ENCODE results near the gene PLEKHA7. TPM values are rescaled to one million over a fixed set of nuclear protein-coding genes. Genes with fewer than 3 reads are reported as not detected.

PLEKHA7 gene
- polyA plus RNA-seq, 1 experiment = 0.05 TPM

GRCh38 chr11:16800382-16800781 is 213.8 kb downstream of the PLEKHA7 start:
- Histone ChIP-seq H3K27me3 (ENCODE audit: control insufficient read depth, insufficient read depth, low read length) (peaks cover 9% of the 10 kb centered on the region), H3K4me3 (ENCODE audit: low read depth, low read length) (no peak overlapping the region), H3K9me3 (ENCODE audit: control insufficient read depth, insufficient read depth, low read length) (no peaks in the 10 kb centered on the region), H3K27ac (ENCODE audit: low read depth, low read length) (no peak overlapping the region)
- ChIA-PET POLR2A (no interaction called here), CTCF (interaction anchor here (2.3 to 3.1 kb wide), 3 partner anchors 12 to 20 kb away, joined by 11 to 20 read pairs (median 12); no protein-coding TSS in a partner anchor)
- TF ChIP-seq CTCF (IDR thresholded peaks at IDR 0.05; ENCODE audit: low read depth, low read length) = no peak
- no peak for DNase-seq (ENCODE audit: low read depth, low spot score)

- H3K27ac ChIP-seq (ENCODE audit: low read depth, low read length) = no peak overlapping the region
- H3K27me3 ChIP-seq (ENCODE audit: control insufficient read depth, insufficient read depth, low read length) = peaks cover 9% of the 10 kb centered on the region
- H3K9me3 ChIP-seq (ENCODE audit: control insufficient read depth, insufficient read depth, low read length) = no peaks in the 10 kb centered on the region
- DNase-seq (ENCODE audit: low read depth, low spot score) = no peak
- POLR2A ChIA-PET = no interaction called here
- no peak for TF ChIP-seq CTCF (IDR thresholded peaks at IDR 0.05; ENCODE audit: low read depth, low read length)
- no peak overlapping the region for H3K4me3 ChIP-seq (ENCODE audit: low read depth, low read length)
- CTCF ChIA-PET = interaction anchor here (3.1 kb wide), 1 partner anchor 14 kb away, joined by 12 read pairs; no protein-coding TSS in a partner anchor
These were observed 214.3 kb downstream of the PLEKHA7 start for GRCh38 chr11:16799890-16800289.

DNA sequence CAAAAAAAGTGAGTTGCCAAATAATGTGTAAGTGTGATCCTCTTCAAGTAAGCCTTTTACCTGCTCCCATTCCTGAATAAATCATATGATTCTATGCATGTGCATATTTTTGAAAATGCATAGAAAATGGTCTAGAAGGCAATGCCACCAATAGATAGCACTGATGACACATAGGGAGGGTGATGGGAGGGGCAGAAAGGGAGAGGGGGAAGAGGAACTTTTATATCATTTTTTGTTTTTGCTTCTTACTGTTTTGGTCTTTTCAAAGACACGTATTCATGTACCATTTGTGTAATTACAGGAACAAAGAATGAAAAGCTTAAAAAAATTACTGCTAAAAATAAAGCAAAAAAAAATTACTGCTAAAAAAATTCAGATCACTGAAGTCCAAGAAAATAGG is 215.0 kb downstream of the PLEKHA7 start:
- Histone ChIP-seq H3K9me3 (ENCODE audit: control insufficient read depth, insufficient read depth, low read length) (no peaks in the 10 kb centered on the region), H3K27ac (ENCODE audit: low read depth, low read length) (no peak overlapping the region), H3K27me3 (ENCODE audit: control insufficient read depth, insufficient read depth, low read length) (peaks cover 9% of the 10 kb centered on the region), H3K4me3 (ENCODE audit: low read depth, low read length) (no peak overlapping the region)
- ChIA-PET POLR2A (no interaction called here), CTCF (no interaction called here)
- DNase-seq (ENCODE audit: low read depth, low spot score) = no peak
- no peak for TF ChIP-seq CTCF (IDR thresholded peaks at IDR 0.05; ENCODE audit: low read depth, low read length)

GRCh38 chr11:16797776-16798175 is 216.4 kb downstream of the PLEKHA7 start:
- no peak for TF ChIP-seq CTCF (IDR thresholded peaks at IDR 0.05; ENCODE audit: low read depth, low read length)
- ChIA-PET POLR2A (no interaction called here), CTCF (interaction anchor here (1.0 to 1.4 kb wide), 2 partner anchors 10 to 23 kb away, joined by 3 to 6 read pairs; no protein-coding TSS in a partner anchor)
- Histone ChIP-seq H3K4me3 (ENCODE audit: low read depth, low read length) (no peak overlapping the region), H3K27ac (ENCODE audit: low read depth, low read length) (no peak overlapping the region), H3K27me3 (ENCODE audit: control insufficient read depth, insufficient read depth, low read length) (peaks cover 9% of the 10 kb centered on the region), H3K9me3 (ENCODE audit: control insufficient read depth, insufficient read depth, low read length) (no peaks in the 10 kb centered on the region)
- DNase-seq (ENCODE audit: low read depth, low spot score) = no peak

DNA sequence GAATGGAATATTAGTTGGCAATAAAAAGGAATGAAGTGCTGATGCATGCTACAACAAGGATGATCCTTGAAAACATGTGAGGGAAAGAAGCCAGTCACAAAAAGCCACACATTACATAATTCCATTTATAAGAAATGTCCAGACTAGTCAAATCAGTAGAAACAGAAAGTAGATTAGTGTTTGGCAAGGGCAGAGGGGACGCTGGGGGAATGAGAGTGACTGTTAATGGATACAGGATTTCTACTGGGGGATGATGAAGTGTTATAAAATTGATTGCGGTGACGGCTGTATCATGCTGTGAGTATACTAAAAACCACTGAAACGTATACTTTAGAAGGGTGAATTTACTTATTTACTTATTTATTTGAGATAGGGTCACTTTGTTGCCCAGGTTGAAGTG is 217.9 kb downstream of the PLEKHA7 start:
- H3K9me3 ChIP-seq (ENCODE audit: control insufficient read depth, insufficient read depth, low read length) = no peaks in the 10 kb centered on the region
- ChIA-PET POLR2A (no interaction called here), CTCF (interaction anchor here (1.2 to 1.8 kb wide), 3 partner anchors 11 to 24 kb away, joined by 3 to 10 read pairs (median 6); no protein-coding TSS in a partner anchor)
- no peak for TF ChIP-seq CTCF (IDR thresholded peaks at IDR 0.05; ENCODE audit: low read depth, low read length)
- H3K27ac ChIP-seq (ENCODE audit: low read depth, low read length) = no peak overlapping the region
- peaks cover 7% of the 10 kb centered on the region for H3K27me3 ChIP-seq (ENCODE audit: control insufficient read depth, insufficient read depth, low read length)
- DNase-seq (ENCODE audit: low read depth, low spot score) = no peak
- H3K4me3 ChIP-seq (ENCODE audit: low read depth, low read length) = no peak overlapping the region

Data from AG04450 (cell line).